Right lobe of liver (tissue), 4 donors: ENCODE data around the gene HINT1.

Experiments
- POLR2A ChIP-seq: fragments of 450-650 bp; IDR thresholded peaks from one replicate; pipeline ENCODE4 v1.6.1; 2017; ENCODE audit warnings: antibody characterized with exemption, mild to moderate bottlenecking
- TF ChIP-seq, protein P1 (sequence below), 4 donors: fragments of 200-600 bp in 3 of 4; fragments of 450-650 bp in 1 of 4; IDR thresholded peaks; one replicate each; pipeline versions ENCODE4 v1.5.1 to v1.8.0; 2016 to 2022; ENCODE audit warnings: antibody characterized with exemption in 4 of 4, mild to moderate bottlenecking in 2 of 4
- donor health status: DM: no; HTN: no; CAD: no.
- donor health status: DM: no; HTN: no; CAD: no.
- donor health status: DM: no; HTN: yes; CAD: no.

DNA sequence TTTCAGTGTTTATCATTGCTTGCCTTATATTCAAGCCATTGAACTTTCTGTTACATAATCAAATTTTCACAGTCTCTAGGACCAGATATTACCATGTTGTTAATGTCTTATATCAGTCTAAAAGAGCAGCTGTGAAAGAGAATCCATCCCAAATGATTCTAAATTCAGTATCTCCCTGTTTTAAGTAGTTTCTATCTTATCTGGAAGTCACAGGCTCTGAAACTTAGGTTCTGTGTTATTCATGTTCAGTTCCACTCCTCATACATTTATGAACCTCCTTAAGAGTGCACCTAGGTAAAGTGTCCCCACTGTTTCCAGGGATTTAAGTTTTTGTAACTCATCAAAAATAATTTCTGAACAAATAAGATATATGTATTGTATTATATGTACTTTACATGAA lies 15.4 kb upstream of the HINT1 start:
- TF ChIP-seq, protein P1, sequence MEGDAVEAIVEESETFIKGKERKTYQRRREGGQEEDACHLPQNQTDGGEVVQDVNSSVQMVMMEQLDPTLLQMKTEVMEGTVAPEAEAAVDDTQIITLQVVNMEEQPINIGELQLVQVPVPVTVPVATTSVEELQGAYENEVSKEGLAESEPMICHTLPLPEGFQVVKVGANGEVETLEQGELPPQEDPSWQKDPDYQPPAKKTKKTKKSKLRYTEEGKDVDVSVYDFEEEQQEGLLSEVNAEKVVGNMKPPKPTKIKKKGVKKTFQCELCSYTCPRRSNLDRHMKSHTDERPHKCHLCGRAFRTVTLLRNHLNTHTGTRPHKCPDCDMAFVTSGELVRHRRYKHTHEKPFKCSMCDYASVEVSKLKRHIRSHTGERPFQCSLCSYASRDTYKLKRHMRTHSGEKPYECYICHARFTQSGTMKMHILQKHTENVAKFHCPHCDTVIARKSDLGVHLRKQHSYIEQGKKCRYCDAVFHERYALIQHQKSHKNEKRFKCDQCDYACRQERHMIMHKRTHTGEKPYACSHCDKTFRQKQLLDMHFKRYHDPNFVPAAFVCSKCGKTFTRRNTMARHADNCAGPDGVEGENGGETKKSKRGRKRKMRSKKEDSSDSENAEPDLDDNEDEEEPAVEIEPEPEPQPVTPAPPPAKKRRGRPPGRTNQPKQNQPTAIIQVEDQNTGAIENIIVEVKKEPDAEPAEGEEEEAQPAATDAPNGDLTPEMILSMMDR (IDR thresholded peaks at IDR 0.05) = no peak
- no peak for TF ChIP-seq POLR2A
